BLaER1 (cell line): ENCODE data around the gene TAF11L12.
A peak's percentile ranks its signal among the peaks of the same experiment; 100 is the strongest.
"Not testable (repeated sequence)": the region's sequence is repeated elsewhere in the genome, so short reads cannot be mapped to it uniquely, and the experiment has no call there.

Source experiments
- H3K27ac ChIP-seq: shearing (Covaris generic); formaldehyde crosslinking; 2 replicates; pipeline ENCODE4 v1.8.1; 2022
- H3K27me3 ChIP-seq: shearing (Covaris generic); formaldehyde crosslinking; 2 replicates; pipeline ENCODE4 v1.8.1; 2022
- H3K36me3 ChIP-seq: shearing (Covaris generic); formaldehyde crosslinking; 2 replicates; pipeline ENCODE4 v1.8.1; 2022
- H3K4me1 ChIP-seq: shearing (Covaris generic); formaldehyde crosslinking; 2 replicates; pipeline ENCODE4 v1.8.1; 2022
- H3K4me2 ChIP-seq: shearing (Covaris generic); formaldehyde crosslinking; 2 replicates; pipeline ENCODE4 v1.8.1; 2022
- H3K4me3 ChIP-seq: shearing (Covaris generic); formaldehyde crosslinking; 2 replicates; pipeline ENCODE4 v1.8.1; 2022
- H3K9ac ChIP-seq: shearing (Covaris generic); formaldehyde crosslinking; 2 replicates; pipeline ENCODE4 v1.8.1; 2022
- H3K9me3 ChIP-seq: shearing (Covaris generic); formaldehyde crosslinking; 2 replicates; pipeline ENCODE4 v1.8.1; 2022
- H4K20me1 ChIP-seq: shearing (Covaris generic); formaldehyde crosslinking; 2 replicates; pipeline ENCODE4 v1.8.1; 2022
- Cebpa-rat ChIP-seq: shearing (Covaris generic); IDR thresholded peaks from 2 replicates; pipeline ENCODE4 v1.8.1; 2022

The TAF11L12 gene

GRCh38 chr5:17610092-17610491 lies at the start of gene TAF11L12:
TAF11L12 (plus strand) TSS chr5:17610392.
- H4K20me1 ChIP-seq, H3K27me3 ChIP-seq, H3K4me1 ChIP-seq, H3K9me3 ChIP-seq, H3K4me3 ChIP-seq, H3K9ac ChIP-seq, H3K27ac ChIP-seq, H3K4me2 ChIP-seq, H3K36me3 ChIP-seq: not testable (repeated sequence)

- H3K27me3 ChIP-seq, H3K4me2 ChIP-seq, H3K9me3 ChIP-seq, H3K27ac ChIP-seq, H3K4me3 ChIP-seq, H3K9ac ChIP-seq, H3K4me1 ChIP-seq, H4K20me1 ChIP-seq, H3K36me3 ChIP-seq: not testable (repeated sequence)
Measured at GRCh38 chr5:17585658-17586057, 24.5 kb upstream of the TAF11L12 start, which contains the start of gene TAF11L7. TAF11L7 (minus strand) TSS chr5:17585758.

GRCh38 chr5:17590860-17591259 lies 19.3 kb upstream of the TAF11L12 start, which contains the start of gene TAF11L8:
TAF11L8 (minus strand) TSS chr5:17590960.
- H3K4me3 ChIP-seq, H3K27ac ChIP-seq, H3K9me3 ChIP-seq, H3K36me3 ChIP-seq, H3K4me1 ChIP-seq, H3K9ac ChIP-seq, H3K4me2 ChIP-seq, H4K20me1 ChIP-seq, H3K27me3 ChIP-seq: not testable (repeated sequence)

- not testable (repeated sequence) for H3K27ac ChIP-seq, H3K4me2 ChIP-seq, H3K27me3 ChIP-seq, H3K4me1 ChIP-seq, H3K9ac ChIP-seq, H4K20me1 ChIP-seq, H3K9me3 ChIP-seq, H3K4me3 ChIP-seq, H3K36me3 ChIP-seq
Measured at GRCh38 chr5:17594255-17594654, 15.9 kb upstream of the TAF11L12 start, which contains the start of gene TAF11L9. TAF11L9 (minus strand) TSS chr5:17594394.

GRCh38 chr5:17597728-17598127 lies 12.5 kb upstream of the TAF11L12 start, which contains the start of gene TAF11L10:
TAF11L10 (minus strand) TSS chr5:17597828.
- not testable (repeated sequence) for H3K27me3 ChIP-seq, H3K36me3 ChIP-seq, H3K4me3 ChIP-seq, H3K9ac ChIP-seq, H3K4me1 ChIP-seq, H3K9me3 ChIP-seq, H4K20me1 ChIP-seq, H3K27ac ChIP-seq, H3K4me2 ChIP-seq

GRCh38 chr5:17603880-17604279 lies 6.3 kb upstream of the TAF11L12 start, which contains the start of gene TAF11L11:
TAF11L11 (plus strand) TSS chr5:17604183.
- H3K4me3 ChIP-seq, H3K36me3 ChIP-seq, H3K9me3 ChIP-seq, H3K4me2 ChIP-seq, H3K9ac ChIP-seq, H4K20me1 ChIP-seq, H3K27me3 ChIP-seq, H3K4me1 ChIP-seq, H3K27ac ChIP-seq: not testable (repeated sequence)

- Histone ChIP-seq H3K4me1 (no peaks in the 10 kb centered on the region), H3K27me3 (no peaks in the 10 kb centered on the region), H4K20me1 (no peaks in the 10 kb centered on the region), H3K4me3 (no peak overlapping the region), H3K36me3 (no peaks in the 10 kb centered on the region), H3K9ac (no peak overlapping the region), H3K27ac (no peak overlapping the region), H3K9me3 (no peaks in the 10 kb centered on the region), H3K4me2 (no peak overlapping the region)
- no peak for TF ChIP-seq Cebpa-rat
Measured at GRCh38 chr5:17604951-17605350, 5.2 kb upstream of the TAF11L12 start.

- not testable (repeated sequence) for H3K27ac ChIP-seq, H3K27me3 ChIP-seq, H4K20me1 ChIP-seq, H3K9me3 ChIP-seq, H3K4me1 ChIP-seq, H3K9ac ChIP-seq, H3K36me3 ChIP-seq, H3K4me3 ChIP-seq, H3K4me2 ChIP-seq
Measured at GRCh38 chr5:17607461-17607860, 2.7 kb upstream of the TAF11L12 start.

GRCh38 chr5:17614872-17615605 lies 4.8 kb downstream of the TAF11L12 start:
- no peak for TF ChIP-seq Cebpa-rat
- Histone ChIP-seq H3K27ac (no peak overlapping the region), H3K36me3 (no peaks in the 10 kb centered on the region), H3K4me1 (peaks cover 6% of the 10 kb centered on the region), H3K27me3 (no peaks in the 10 kb centered on the region), H3K9me3 (no peaks in the 10 kb centered on the region; the same call in 1 of the 2 replicates), H3K9ac (no peak overlapping the region), H3K4me2 (no peak overlapping the region), H3K4me3 (no peak overlapping the region), H4K20me1 (no peaks in the 10 kb centered on the region)

GRCh38 chr5:17619354-17619753 lies 9.2 kb downstream of the TAF11L12 start:
- H3K9ac ChIP-seq: no peak overlapping the region
- H3K27me3 ChIP-seq: no peaks in the 10 kb centered on the region
- H3K4me3 ChIP-seq: no peak overlapping the region
- no peaks in the 10 kb centered on the region; the same call in none of the 2 replicates for H3K9me3 ChIP-seq
- H4K20me1 ChIP-seq: no peaks in the 10 kb centered on the region
- TF ChIP-seq Cebpa-rat: no peak
- H3K36me3 ChIP-seq: no peaks in the 10 kb centered on the region
- peaks cover 15% of the 10 kb centered on the region for H3K4me1 ChIP-seq
- H3K27ac ChIP-seq: no peak overlapping the region
- H3K4me2 ChIP-seq: peak overlapping the region; percentile 67; the same call in 1 of the 2 replicates

GRCh38 chr5:17620627-17621026 lies 10.4 kb downstream of the TAF11L12 start:
- Histone ChIP-seq H3K4me2 (peak overlapping the region; percentile 67), H3K4me3 (no peak overlapping the region), H3K4me1 (peaks cover 15% of the 10 kb centered on the region), H3K36me3 (no peaks in the 10 kb centered on the region), H3K9me3 (no peaks in the 10 kb centered on the region; the same call in 1 of the 2 replicates), H4K20me1 (no peaks in the 10 kb centered on the region), H3K27me3 (no peaks in the 10 kb centered on the region), H3K27ac (no peak overlapping the region), H3K9ac (no peak overlapping the region)
- TF ChIP-seq Cebpa-rat: no peak
